Measurements from ENCODE around the gene ZCCHC7.

The ZCCHC7 gene

GRCh38 chr9:37362430-37362829 lies 242.1 kb downstream of the ZCCHC7 start:
- no peaks in the 10 kb centered on the region for H3K27me3 Mint-ChIP-seq
- no peaks in the 10 kb centered on the region for H3K9me3 Mint-ChIP-seq
- H3K36me3 Mint-ChIP-seq = peaks cover 13% of the 10 kb centered on the region
- H3K4me1 Mint-ChIP-seq = peaks cover 4% of the 10 kb centered on the region
- no peak overlapping the region for H3K27ac Mint-ChIP-seq
- H3K4me3 Mint-ChIP-seq = no peak overlapping the region

DNA sequence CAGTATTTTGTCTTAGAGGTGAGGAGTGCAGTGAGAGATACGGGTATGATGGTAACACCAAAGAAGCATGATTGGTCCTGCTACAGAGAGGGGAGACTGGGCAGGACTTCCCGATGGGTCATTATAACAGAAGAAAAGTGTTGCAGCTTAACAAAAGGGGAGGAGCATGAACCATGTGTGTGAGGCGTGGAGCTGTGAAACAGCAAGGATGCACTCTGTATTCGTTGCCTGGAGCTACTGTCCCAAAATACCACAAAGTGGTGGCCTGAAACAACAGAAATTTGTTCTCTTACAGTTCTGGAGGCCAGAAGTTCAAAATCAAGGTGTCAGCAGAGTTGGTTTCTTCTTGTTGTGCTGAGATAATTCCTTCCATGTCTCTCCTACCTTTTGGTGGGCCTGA lies 242.8 kb downstream of the ZCCHC7 start:
- Mint-ChIP-seq H3K27me3 (no peaks in the 10 kb centered on the region), H3K4me1 (peaks cover 4% of the 10 kb centered on the region), H3K36me3 (peaks cover 13% of the 10 kb centered on the region), H3K27ac (no peak overlapping the region), H3K4me3 (no peak overlapping the region), H3K9me3 (no peaks in the 10 kb centered on the region)

GRCh38 chr9:37364136-37364535 lies 243.8 kb downstream of the ZCCHC7 start:
- H3K4me3 Mint-ChIP-seq = no peak overlapping the region
- peaks cover 10% of the 10 kb centered on the region for H3K36me3 Mint-ChIP-seq
- H3K9me3 Mint-ChIP-seq = no peaks in the 10 kb centered on the region
- peaks cover 4% of the 10 kb centered on the region for H3K4me1 Mint-ChIP-seq
- H3K27me3 Mint-ChIP-seq = no peaks in the 10 kb centered on the region
- H3K27ac Mint-ChIP-seq = peak overlapping the region; percentile 63

GRCh38 chr9:37364751-37365360 lies 244.5 kb downstream of the ZCCHC7 start:
- no peak overlapping the region for H3K4me3 Mint-ChIP-seq
- no peaks in the 10 kb centered on the region for H3K27me3 Mint-ChIP-seq
- H3K36me3 Mint-ChIP-seq = peaks cover 8% of the 10 kb centered on the region
- H3K27ac Mint-ChIP-seq = no peak overlapping the region
- peaks cover 4% of the 10 kb centered on the region for H3K4me1 Mint-ChIP-seq
- no peaks in the 10 kb centered on the region for H3K9me3 Mint-ChIP-seq

- no peaks in the 10 kb centered on the region for H3K36me3 Mint-ChIP-seq
- H3K4me1 Mint-ChIP-seq = no peaks in the 10 kb centered on the region
- no peak overlapping the region for H3K27ac Mint-ChIP-seq
- no peaks in the 10 kb centered on the region for H3K27me3 Mint-ChIP-seq
- no peaks in the 10 kb centered on the region for H3K9me3 Mint-ChIP-seq
- no peak overlapping the region for H3K4me3 Mint-ChIP-seq
Observed at GRCh38 chr9:37369671-37370070, 249.3 kb downstream of the ZCCHC7 start.

- H3K9me3 Mint-ChIP-seq = no peaks in the 10 kb centered on the region
- H3K4me3 Mint-ChIP-seq = no peak overlapping the region
- no peak overlapping the region for H3K27ac Mint-ChIP-seq
- H3K27me3 Mint-ChIP-seq = peaks cover 2% of the 10 kb centered on the region
- H3K36me3 Mint-ChIP-seq = no peaks in the 10 kb centered on the region
- H3K4me1 Mint-ChIP-seq = no peaks in the 10 kb centered on the region
Observed at GRCh38 chr9:37370282-37370681, 249.9 kb downstream of the ZCCHC7 start.

GRCh38 chr9:37370968-37371563 lies 250.7 kb downstream of the ZCCHC7 start:
- Mint-ChIP-seq H3K36me3 (no peaks in the 10 kb centered on the region), H3K4me1 (no peaks in the 10 kb centered on the region), H3K9me3 (no peaks in the 10 kb centered on the region), H3K4me3 (no peak overlapping the region), H3K27ac (no peak overlapping the region), H3K27me3 (peaks cover 2% of the 10 kb centered on the region)

- H3K9me3 Mint-ChIP-seq = no peaks in the 10 kb centered on the region
- no peak overlapping the region for H3K27ac Mint-ChIP-seq
- H3K27me3 Mint-ChIP-seq = peaks cover 2% of the 10 kb centered on the region
- H3K36me3 Mint-ChIP-seq = no peaks in the 10 kb centered on the region
- no peaks in the 10 kb centered on the region for H3K4me1 Mint-ChIP-seq
- H3K4me3 Mint-ChIP-seq = no peak overlapping the region
Observed at GRCh38 chr9:37371565-37372464, 251.4 kb downstream of the ZCCHC7 start.

GRCh38 chr9:37372839-37373238 lies 252.5 kb downstream of the ZCCHC7 start:
- H3K27me3 Mint-ChIP-seq = peaks cover 2% of the 10 kb centered on the region
- no peaks in the 10 kb centered on the region for H3K9me3 Mint-ChIP-seq
- H3K4me3 Mint-ChIP-seq = no peak overlapping the region
- H3K36me3 Mint-ChIP-seq = no peaks in the 10 kb centered on the region
- H3K27ac Mint-ChIP-seq = no peak overlapping the region
- H3K4me1 Mint-ChIP-seq = no peaks in the 10 kb centered on the region

- H3K27me3 Mint-ChIP-seq = peaks cover 2% of the 10 kb centered on the region
- H3K27ac Mint-ChIP-seq = no peak overlapping the region
- H3K36me3 Mint-ChIP-seq = no peaks in the 10 kb centered on the region
- no peaks in the 10 kb centered on the region for H3K9me3 Mint-ChIP-seq
- no peaks in the 10 kb centered on the region for H3K4me1 Mint-ChIP-seq
- no peak overlapping the region for H3K4me3 Mint-ChIP-seq
Observed at GRCh38 chr9:37373621-37374020, 253.2 kb downstream of the ZCCHC7 start.

GRCh38 chr9:37374892-37375291 lies 254.5 kb downstream of the ZCCHC7 start:
- no peaks in the 10 kb centered on the region for H3K36me3 Mint-ChIP-seq
- H3K27me3 Mint-ChIP-seq = peaks cover 2% of the 10 kb centered on the region
- H3K4me3 Mint-ChIP-seq = no peak overlapping the region

DNA sequence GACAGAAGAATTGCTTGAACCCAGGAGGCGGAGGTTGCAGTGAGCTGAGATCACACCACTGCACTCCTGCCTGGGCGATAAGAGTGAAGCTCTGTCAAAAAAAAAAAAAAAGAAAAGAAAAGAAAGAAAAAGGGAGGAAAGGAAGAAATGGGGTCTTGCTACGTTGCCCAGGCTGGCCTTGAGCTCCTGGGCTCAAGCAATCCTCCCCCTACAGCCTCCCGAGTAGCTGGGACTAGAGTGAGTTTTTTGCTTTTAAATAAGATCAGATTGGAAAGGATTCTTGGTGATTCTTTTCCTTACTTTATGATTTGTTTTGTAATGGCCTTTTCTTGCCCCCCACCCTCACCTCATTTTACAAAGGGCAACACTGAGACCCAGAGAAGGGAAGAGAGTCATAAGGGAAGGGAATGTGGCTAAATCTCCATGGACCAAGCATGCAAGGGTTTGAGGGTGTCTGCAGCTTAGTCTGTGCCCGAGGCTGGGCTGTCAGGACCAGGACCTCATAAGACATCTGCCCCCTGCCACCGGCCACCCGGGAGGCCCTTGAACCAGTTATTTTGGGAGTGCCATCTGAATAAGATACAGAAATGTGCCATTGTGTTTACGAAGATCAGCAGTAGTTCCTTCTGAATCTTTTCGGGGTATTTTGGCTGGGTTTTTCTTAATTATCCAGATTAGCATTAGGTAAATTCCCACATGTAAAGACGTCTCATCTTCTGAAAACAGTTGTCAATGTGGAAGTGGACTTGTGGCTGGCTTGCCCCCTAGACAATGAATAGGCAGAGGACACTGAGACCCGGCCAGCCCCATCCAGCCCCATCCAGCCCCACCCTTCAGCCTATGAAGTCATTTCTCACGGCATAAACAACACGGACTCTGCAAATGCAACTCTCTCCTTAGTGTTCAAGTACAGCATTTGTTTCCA lies 257.6 kb downstream of the ZCCHC7 start:
- Mint-ChIP-seq H3K4me1 (no peaks in the 10 kb centered on the region), H3K36me3 (no peaks in the 10 kb centered on the region), H3K4me3 (no peak overlapping the region), H3K9me3 (no peaks in the 10 kb centered on the region), H3K27me3 (peaks cover 2% of the 10 kb centered on the region), H3K27ac (no peak overlapping the region)

More at GRCh38 chr9:37374892-37375291, 254.5 kb downstream of the ZCCHC7 start:
- H3K9me3 Mint-ChIP-seq = no peaks in the 10 kb centered on the region
- H3K27ac Mint-ChIP-seq = no peak overlapping the region
- H3K4me1 Mint-ChIP-seq = no peaks in the 10 kb centered on the region

DNA sequence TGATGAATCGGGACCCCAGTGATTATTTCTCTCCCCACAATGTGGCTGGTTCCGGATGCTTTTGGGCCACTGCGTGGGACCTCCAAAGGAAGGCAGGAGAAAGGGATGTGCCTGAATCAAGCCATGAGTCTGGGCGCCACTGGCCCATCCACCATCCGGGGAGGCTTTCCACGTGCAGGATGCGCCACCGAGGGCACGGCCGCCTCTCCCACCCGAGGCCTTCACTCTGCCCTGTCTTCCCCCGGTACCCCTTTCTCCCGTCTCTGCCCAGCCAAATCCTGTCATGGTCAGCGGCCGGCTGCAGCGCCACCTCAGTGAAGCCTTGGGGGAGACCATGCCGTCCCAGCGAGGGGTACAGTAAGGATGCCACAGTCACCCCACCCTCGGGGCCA lies 258.2 kb downstream of the ZCCHC7 start:
- Mint-ChIP-seq H3K36me3 (no peaks in the 10 kb centered on the region), H3K27me3 (peaks cover 2% of the 10 kb centered on the region), H3K9me3 (no peaks in the 10 kb centered on the region), H3K4me3 (no peak overlapping the region), H3K4me1 (no peaks in the 10 kb centered on the region), H3K27ac (no peak overlapping the region)

- no peaks in the 10 kb centered on the region for H3K4me1 Mint-ChIP-seq
- H3K9me3 Mint-ChIP-seq = no peaks in the 10 kb centered on the region
- H3K27me3 Mint-ChIP-seq = peaks cover under 1% of the 10 kb centered on the region
- no peak overlapping the region for H3K4me3 Mint-ChIP-seq
- no peaks in the 10 kb centered on the region for H3K36me3 Mint-ChIP-seq
- H3K27ac Mint-ChIP-seq = no peak overlapping the region
Observed at GRCh38 chr9:37379835-37380234, 259.5 kb downstream of the ZCCHC7 start.

- Mint-ChIP-seq H3K4me3 (no peak overlapping the region), H3K27me3 (no peaks in the 10 kb centered on the region), H3K27ac (no peak overlapping the region), H3K36me3 (no peaks in the 10 kb centered on the region), H3K9me3 (no peaks in the 10 kb centered on the region), H3K4me1 (no peaks in the 10 kb centered on the region)
Observed at GRCh38 chr9:37380570-37380969, 260.2 kb downstream of the ZCCHC7 start.
